IMR-90 (cell line): ENCODE measurements around the gene HASPIN. TPM values are rescaled to one million over a fixed set of nuclear protein-coding genes. Genes with fewer than 3 reads are reported as not detected.

Experiments
- ATAC-seq: fragments of 200-7000 bp; cut with Tn5 transposase; 2 replicates; pipeline ENCODE4 v1.9.1; 2020; ENCODE audit warnings: low read depth, mild to moderate bottlenecking, moderate library complexity
- BruUV-seq: library from RNA; stranded (reverse); fragments of 400-500 nt; replicated peaks from 2 replicates; lab custom pipeline; 2021; lab: Mats Ljungman, UMichigan
- CTCF ChIA-PET: fragments of 300-600 bp; formaldehyde crosslinking; extraction: SDS; loops from one replicate; lab custom pipeline; 2021; ENCODE audit warnings: antibody characterized with exemption; lab: Yijun Ruan, JAX
- POLR2A ChIA-PET: fragments of 300-600 bp; sonication (Branson Sonifier 250); formaldehyde crosslinking; loops from one replicate; lab custom pipeline; 2022; ENCODE audit warnings: antibody characterized with exemption; ENCODE audit not compliant: unreplicated experiment; lab: Charles Lee
- DNase-seq: peaks from one replicate; pipeline ENCODE4 v3.0.0; 2013
- H2AFZ ChIP-seq: replicated peaks from 2 replicates; pipeline ENCODE3; 2013; ENCODE audit warnings: low read length, mild to moderate bottlenecking; ENCODE audit not compliant: poor library complexity
- H2AK5ac ChIP-seq: 2 replicates; pipeline ENCODE4 v1.6.1; 2013; ENCODE audit warnings: low read depth, low read length, inconsistent platforms
- H2AK9ac ChIP-seq: replicated peaks from 2 replicates; pipeline ENCODE3; 2013; ENCODE audit warnings: mild to moderate bottlenecking, low read depth, low read length, moderate library complexity; ENCODE audit not compliant: poor library complexity
- H2BK120ac ChIP-seq: 2 replicates; pipeline ENCODE4 v1.6.1; 2013; ENCODE audit warnings: low read depth, low read length, inconsistent platforms
- H2BK15ac ChIP-seq: 3 replicates; pipeline ENCODE4 v1.6.1; 2013; ENCODE audit warnings: low read depth, low read length, inconsistent platforms
- H2BK20ac ChIP-seq: 2 replicates; pipeline ENCODE4 v1.6.1; 2013; ENCODE audit warnings: low read depth, mild to moderate bottlenecking, inconsistent platforms, low read length, moderate library complexity
- H2BK5ac ChIP-seq: 2 replicates; pipeline ENCODE4 v1.6.1; 2013; ENCODE audit warnings: mild to moderate bottlenecking, low read depth, low read length, inconsistent platforms; ENCODE audit not compliant: poor library complexity, severe bottlenecking
- H3K14ac ChIP-seq: replicated peaks from 2 replicates; pipeline ENCODE4 v1.6.1; 2013; ENCODE audit warnings: low read depth, low read length, inconsistent platforms
- H3K18ac ChIP-seq: 2 replicates; pipeline ENCODE4 v1.6.1; 2013; ENCODE audit warnings: low read depth, low read length, control low read depth
- H3K23ac ChIP-seq: 2 replicates; pipeline ENCODE4 v1.6.1; 2013; ENCODE audit warnings: low read depth, low read length, inconsistent platforms
- H3K27ac ChIP-seq: 2 replicates; pipeline ENCODE4 v1.5.1; 2013; ENCODE audit warnings: mild to moderate bottlenecking, control low read depth, low read length; ENCODE audit not compliant: insufficient read depth
- H3K27me3 ChIP-seq: 2 replicates; pipeline ENCODE4 v1.6.1; 2013; ENCODE audit warnings: low read length; ENCODE audit not compliant: control insufficient read depth, insufficient read depth
- H3K36me3 ChIP-seq: 2 replicates; pipeline ENCODE4 v1.6.1; 2013; ENCODE audit warnings: low read length, mixed read lengths; ENCODE audit not compliant: control insufficient read depth, insufficient read depth
- H3K4ac ChIP-seq: 2 replicates; pipeline ENCODE4 v1.6.1; 2013; ENCODE audit warnings: low read depth, low read length, inconsistent platforms
- H3K4me1 ChIP-seq: 2 replicates; pipeline ENCODE4 v1.6.1; 2013; ENCODE audit warnings: low read length, mixed read lengths; ENCODE audit not compliant: control insufficient read depth, insufficient read depth
- H3K4me2 ChIP-seq: 2 replicates; pipeline ENCODE4 v1.6.1; 2013; ENCODE audit warnings: low read depth, mild to moderate bottlenecking, control low read depth, low read length, moderate library complexity
- H3K4me3 ChIP-seq: 2 replicates; pipeline ENCODE4 v1.5.1; 2013; ENCODE audit warnings: low read depth, mild to moderate bottlenecking, control low read depth, low read length, moderate library complexity; ENCODE audit not compliant: insufficient read depth
- H3K56ac ChIP-seq: 2 replicates; pipeline ENCODE4 v1.6.1; 2013; ENCODE audit warnings: low read length, inconsistent platforms; ENCODE audit not compliant: insufficient read depth; ENCODE audit errors: extremely low read depth
- H3K79me1 ChIP-seq, 2 experiments: 2 replicates each; pipeline ENCODE4 v1.6.1; 2013; ENCODE audit warnings: low read length in 2 of 2, inconsistent platforms in 1 of 2, low read depth in 1 of 2
- H3K9ac ChIP-seq: 2 replicates; pipeline ENCODE4 v1.6.1; 2013; ENCODE audit warnings: low read depth, low read length, control low read depth
- H3K9me1 ChIP-seq: 2 replicates; pipeline ENCODE4 v1.6.1; 2013; ENCODE audit warnings: low read length, inconsistent platforms; ENCODE audit not compliant: insufficient read depth
- H3K9me3 ChIP-seq: 2 replicates; pipeline ENCODE4 v1.6.1; 2013; ENCODE audit warnings: low read length; ENCODE audit not compliant: control insufficient read depth, insufficient read depth
- H4K20me1 ChIP-seq: 2 replicates; pipeline ENCODE4 v1.6.1; 2013; ENCODE audit warnings: low read length, inconsistent platforms; ENCODE audit not compliant: insufficient read depth
- H4K5ac ChIP-seq: 2 replicates; pipeline ENCODE4 v1.6.1; 2013; ENCODE audit warnings: mild to moderate bottlenecking, low read depth, low read length, control low read depth
- H4K8ac ChIP-seq, 2 experiments: 2 replicates each; pipeline ENCODE4 v1.6.1; 2013; ENCODE audit warnings: low read depth in 2 of 2, low read length in 2 of 2, control low read depth in 1 of 2, inconsistent platforms in 1 of 2
- H4K91ac ChIP-seq: 2 replicates; pipeline ENCODE4 v1.6.1; 2013; ENCODE audit warnings: low read depth, low read length, inconsistent platforms; ENCODE audit not compliant: insufficient read depth
- BHLHE40 ChIP-seq: fragments of 150-350 bp; IDR thresholded peaks from 2 replicates; pipeline ENCODE4 v1.6.1; 2016; ENCODE audit warnings: mild to moderate bottlenecking, low read depth, low read length
- CTCF ChIP-seq: conservative IDR thresholded peaks from 2 replicates; pipeline ENCODE4 v1.5.1; 2012; ENCODE audit warnings: mild to moderate bottlenecking, low read depth, low read length, improper control_type of control experiment
- FOS ChIP-seq: fragments of 150-350 bp; IDR thresholded peaks from 2 replicates; pipeline ENCODE4 v1.6.1; 2016; ENCODE audit warnings: low read depth, low read length
- MAFK ChIP-seq: IDR thresholded peaks from 2 replicates; pipeline ENCODE4 v1.6.1; 2012; ENCODE audit warnings: low read depth, low read length, improper control_type of control experiment
- MAZ ChIP-seq: IDR thresholded peaks from 2 replicates; pipeline ENCODE4 v1.6.1; 2012; ENCODE audit warnings: low read depth, mild to moderate bottlenecking, low read length, improper control_type of control experiment, moderate library complexity, borderline replicate concordance
- MXI1 ChIP-seq: IDR thresholded peaks from 2 replicates; pipeline ENCODE4 v1.6.1; 2012; ENCODE audit warnings: low read depth, mild to moderate bottlenecking, low read length, moderate library complexity, borderline replicate concordance
- NFE2L2 ChIP-seq: fragments of 150-350 bp; IDR thresholded peaks from 2 replicates; pipeline ENCODE4 v1.6.1; 2016; ENCODE audit warnings: low read depth, mild to moderate bottlenecking, low read length
- POLR2A ChIP-seq: IDR thresholded peaks from 2 replicates; pipeline ENCODE4 v1.6.1; 2012; ENCODE audit warnings: mild to moderate bottlenecking, low read depth, low read length
- RAD21 ChIP-seq: IDR thresholded peaks from 2 replicates; pipeline ENCODE4 v1.6.1; 2012; ENCODE audit warnings: low read length, improper control_type of control experiment
- RFX5 ChIP-seq: IDR thresholded peaks from 2 replicates; pipeline ENCODE4 v1.8.0; 2012; ENCODE audit warnings: low read depth, mild to moderate bottlenecking, low read length, moderate library complexity
- SMC3 ChIP-seq: fragments of 150-350 bp; IDR thresholded peaks from 2 replicates; pipeline ENCODE4 v1.6.1; 2016; ENCODE audit warnings: low read depth, mild to moderate bottlenecking, antibody characterized with exemption, low read length, moderate library complexity
- USF2 ChIP-seq: fragments of 150-350 bp; IDR thresholded peaks from 2 replicates; pipeline ENCODE4 v1.6.1; 2017; ENCODE audit warnings: mild to moderate bottlenecking, antibody characterized with exemption, low read length, low read depth
- WGBS, 2 experiments: methylation state at CpG; one replicate each; pipeline versions ENCODE4 v1.1.5 to v1.1.7; 2013; ENCODE audit warnings: missing lambda C conversion rate in 2 of 2; ENCODE audit not compliant: insufficient read length in 1 of 2; ENCODE audit errors: extremely low coverage in 2 of 2; 5-methylcytosine and 5-hydroxymethylcytosine counted together
- dilution Hi-C: fragments of 300-500 bp; cut with HindIII; formaldehyde crosslinking; loops from one replicate; pipeline ENCODE4 v1.14.3; 2018; ENCODE audit warnings: low sequenced_read_pairs; ENCODE audit not compliant: unreplicated experiment
- in situ Hi-C: fragments of 300-500 bp; cut with MboI; formaldehyde crosslinking; loops from 3 replicates; pipeline ENCODE4 v1.14.3; 2019; ENCODE audit warnings: low sequenced_read_pairs, inconsistent platforms, mixed read lengths
- intact Hi-C: fragments of 100-400 bp; cut with micrococcal nuclease; formaldehyde crosslinking; loops from 2 replicates; pipeline ENCODE4 v1.10.0; 2022
- polyA plus RNA-seq, 3 experiments: library from polyadenylated mRNA; depleted of rRNA; stranded (reverse); fragments of >200 nt; gene quantifications; 2 replicates each; pipeline ENCODE4 v1.2.3, GENCODE V29; 2012; ENCODE audit warnings: low replicate concordance in 1 of 3
- total RNA-seq: library from RNA; depleted of rRNA; stranded (reverse); fragments of >200 nt; gene quantifications from 2 replicates; pipeline ENCODE4 v1.2.3, GENCODE V29; 2012
- TF ChIP-seq, protein P1 (sequence below): fragments of 150-350 bp; IDR thresholded peaks from 2 replicates; pipeline ENCODE4 v1.6.1; 2016; ENCODE audit warnings: low read depth, mild to moderate bottlenecking, low read length, moderate library complexity, borderline replicate concordance

HASPIN gene
- total and polyA plus RNA-seq, 2 of the 4 experiments (the other 2 are of a cell fraction) = 2.2 to 4.3 TPM

GRCh38 chr17:3683054-3683511 is 40.6 kb upstream of the HASPIN start:
- H4K91ac ChIP-seq = no peak overlapping the region
- POLR2A ChIA-PET = no interaction called here
- dilution Hi-C loops = no loop called here

More at GRCh38 chr17:3683054-3683511, 40.6 kb upstream of the HASPIN start:
- no peaks in the 10 kb centered on the region for H3K9me3 ChIP-seq
- no peak overlapping the region for H2BK5ac ChIP-seq
- no peaks in the 10 kb centered on the region for H3K36me3 ChIP-seq
- no peak overlapping the region for H3K27ac ChIP-seq
- H2BK120ac ChIP-seq = no peak overlapping the region
- no peak overlapping the region for H4K8ac ChIP-seq
- no peak overlapping the region for H3K4ac ChIP-seq
- no peak overlapping the region for H2BK20ac ChIP-seq
- CTCF ChIA-PET = interaction anchor here (0.6 to 0.8 kb wide), 5 partner anchors 11 to 58 kb away, joined by 3 to 5 read pairs (median 3); no protein-coding TSS in a partner anchor
- no peak overlapping the region for H2BK15ac ChIP-seq
- H4K5ac ChIP-seq = no peak overlapping the region
- H3K4me3 ChIP-seq = no peak overlapping the region
- H3K9ac ChIP-seq = no peak overlapping the region
- no peaks in the 10 kb centered on the region for H3K79me1 ChIP-seq
- H3K18ac ChIP-seq = no peak overlapping the region
- no peak overlapping the region for H3K4me2 ChIP-seq
- peak overlapping the region; percentile 65 for H2AFZ ChIP-seq
- no peak overlapping the region for H2AK5ac ChIP-seq
- no peak for DNase-seq
- H3K4me1 ChIP-seq = no peaks in the 10 kb centered on the region
- ATAC-seq = peak; percentile 94
- TF ChIP-seq POLR2A (no peak), USF2 (no peak), MAFK (no peak), FOS (no peak), NFE2L2 (no peak), MXI1 (no peak), SMC3 (peak; percentile 51), RAD21 (peak; percentile 69), CTCF (peak; percentile 80), RFX5 (no peak), MAZ (no peak; the same call in 1 of the 2 replicates), BHLHE40 (peak; percentile 18; the same call in 1 of the 2 replicates)
- TF ChIP-seq, protein P1, sequence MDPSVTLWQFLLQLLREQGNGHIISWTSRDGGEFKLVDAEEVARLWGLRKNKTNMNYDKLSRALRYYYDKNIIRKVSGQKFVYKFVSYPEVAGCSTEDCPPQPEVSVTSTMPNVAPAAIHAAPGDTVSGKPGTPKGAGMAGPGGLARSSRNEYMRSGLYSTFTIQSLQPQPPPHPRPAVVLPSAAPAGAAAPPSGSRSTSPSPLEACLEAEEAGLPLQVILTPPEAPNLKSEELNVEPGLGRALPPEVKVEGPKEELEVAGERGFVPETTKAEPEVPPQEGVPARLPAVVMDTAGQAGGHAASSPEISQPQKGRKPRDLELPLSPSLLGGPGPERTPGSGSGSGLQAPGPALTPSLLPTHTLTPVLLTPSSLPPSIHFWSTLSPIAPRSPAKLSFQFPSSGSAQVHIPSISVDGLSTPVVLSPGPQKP = no peak
- peaks cover 11% of the 10 kb centered on the region for H3K27me3 ChIP-seq
- no peaks in the 10 kb centered on the region for H4K20me1 ChIP-seq
- no CpG with 5 or more reads among the region's 10 CpGs for WGBS, 2 experiments
- intact Hi-C loops (loop anchor here (5.0 kb wide), 1 partner anchor 39 kb away; the partner anchor contains the start of gene HASPIN), in situ Hi-C loops (no loop called here)
- no peak overlapping the region for H3K23ac ChIP-seq
- H3K14ac ChIP-seq = no peak overlapping the region
- no peak overlapping the region for H3K56ac ChIP-seq
- H3K9me1 ChIP-seq = no peaks in the 10 kb centered on the region
- peak overlapping the region; percentile 90 for H2AK9ac ChIP-seq
- BruUV-seq = no TSS peak
